ENCODE data around the gene KLK14.

KLK14 gene

GRCh38 chr19:51082611-51083010, at the start of gene KLK14:
Gene KLK14 (minus strand): TSS chr19:51082887. CDS start chr19:51082614, 273 bp downstream.
- no peak for DNase-seq

GRCh38 chr19:51131780-51132680, 49.3 kb upstream of the KLK14 start:
- peak; percentile 80 for DNase-seq

- no peak for DNase-seq
Measured at GRCh38 chr19:51129716-51130115, 47.0 kb upstream of the KLK14 start.

GRCh38 chr19:51128227-51128626, 45.5 kb upstream of the KLK14 start:
- DNase-seq: peak; percentile 22

- DNase-seq: peak; percentile 17
Measured at GRCh38 chr19:51127755-51128154, 45.1 kb upstream of the KLK14 start.

- DNase-seq: peak; percentile 69
Measured at GRCh38 chr19:51127032-51127431, 44.3 kb upstream of the KLK14 start.

- DNase-seq: no peak
Measured at GRCh38 chr19:51125421-51126075, 42.9 kb upstream of the KLK14 start.

GRCh38 chr19:51124729-51125128, 42.0 kb upstream of the KLK14 start, which contains the start of gene SIGLEC9:
Gene SIGLEC9 (plus strand): TSS chr19:51124906. CDS start chr19:51124975, 69 bp downstream.
- peak; percentile 83 for DNase-seq

- DNase-seq: no peak
Measured at GRCh38 chr19:51124216-51124615, 41.5 kb upstream of the KLK14 start.

GRCh38 chr19:51123802-51124201, 41.1 kb upstream of the KLK14 start:
- DNase-seq: no peak

- DNase-seq: no peak
Measured at GRCh38 chr19:51123381-51123800, 40.7 kb upstream of the KLK14 start.

- DNase-seq: no peak
Measured at GRCh38 chr19:51122112-51122981, 39.7 kb upstream of the KLK14 start.

GRCh38 chr19:51121257-51121656, 38.6 kb upstream of the KLK14 start:
- no peak for DNase-seq

- DNase-seq: no peak
Measured at GRCh38 chr19:51120160-51120559, 37.5 kb upstream of the KLK14 start.

- DNase-seq: no peak
Measured at GRCh38 chr19:51119611-51120010, 36.9 kb upstream of the KLK14 start.

GRCh38 chr19:51119101-51119500, 36.4 kb upstream of the KLK14 start:
- no peak for DNase-seq

GRCh38 chr19:51116736-51117286, 34.1 kb upstream of the KLK14 start:
- DNase-seq: no peak

- no peak for DNase-seq
Measured at GRCh38 chr19:51114087-51114729, 31.5 kb upstream of the KLK14 start.

- peak; percentile 47 for DNase-seq
Measured at GRCh38 chr19:51111606-51112005, 28.9 kb upstream of the KLK14 start.

- no peak for DNase-seq
Measured at GRCh38 chr19:51110666-51110971, 27.9 kb upstream of the KLK14 start.

- no peak for DNase-seq
Measured at GRCh38 chr19:51108805-51109146, 26.1 kb upstream of the KLK14 start.

- DNase-seq: peak; percentile 99
Measured at GRCh38 chr19:51108066-51108804, 25.5 kb upstream of the KLK14 start, which contains the start of gene CTU1. Gene CTU1 (minus strand): TSS chr19:51108409. CDS start chr19:51104569, 3,840 bp downstream.
